ENCODE results near the gene CYTIP.

DNA sequence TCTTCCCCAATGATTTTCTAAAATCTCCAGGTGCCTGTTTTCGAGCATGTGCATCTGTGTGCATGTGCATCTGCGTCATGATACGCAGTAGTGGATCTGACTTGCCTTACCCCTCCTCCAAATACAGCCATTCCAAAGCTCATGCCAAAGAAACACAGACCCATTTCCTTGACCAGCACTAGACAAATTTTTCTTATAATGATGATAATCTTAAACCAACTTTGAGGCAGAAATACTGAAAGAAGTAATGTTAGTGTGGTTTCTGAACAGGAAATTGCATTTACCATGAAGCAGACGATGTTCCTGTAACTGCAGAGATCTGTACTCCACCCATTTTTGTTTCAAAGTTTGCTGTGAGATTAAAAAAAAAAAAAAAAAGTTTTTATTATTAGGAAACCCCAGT is 25.6 kb downstream of the CYTIP start:
- TF ChIP-seq, protein P1, sequence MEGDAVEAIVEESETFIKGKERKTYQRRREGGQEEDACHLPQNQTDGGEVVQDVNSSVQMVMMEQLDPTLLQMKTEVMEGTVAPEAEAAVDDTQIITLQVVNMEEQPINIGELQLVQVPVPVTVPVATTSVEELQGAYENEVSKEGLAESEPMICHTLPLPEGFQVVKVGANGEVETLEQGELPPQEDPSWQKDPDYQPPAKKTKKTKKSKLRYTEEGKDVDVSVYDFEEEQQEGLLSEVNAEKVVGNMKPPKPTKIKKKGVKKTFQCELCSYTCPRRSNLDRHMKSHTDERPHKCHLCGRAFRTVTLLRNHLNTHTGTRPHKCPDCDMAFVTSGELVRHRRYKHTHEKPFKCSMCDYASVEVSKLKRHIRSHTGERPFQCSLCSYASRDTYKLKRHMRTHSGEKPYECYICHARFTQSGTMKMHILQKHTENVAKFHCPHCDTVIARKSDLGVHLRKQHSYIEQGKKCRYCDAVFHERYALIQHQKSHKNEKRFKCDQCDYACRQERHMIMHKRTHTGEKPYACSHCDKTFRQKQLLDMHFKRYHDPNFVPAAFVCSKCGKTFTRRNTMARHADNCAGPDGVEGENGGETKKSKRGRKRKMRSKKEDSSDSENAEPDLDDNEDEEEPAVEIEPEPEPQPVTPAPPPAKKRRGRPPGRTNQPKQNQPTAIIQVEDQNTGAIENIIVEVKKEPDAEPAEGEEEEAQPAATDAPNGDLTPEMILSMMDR (IDR thresholded peaks at IDR 0.05; ENCODE audit: poor library complexity): no peak
- TF ChIP-seq EZH2 (IDR thresholded peaks at IDR 0.05; ENCODE audit: borderline replicate concordance): no peak
